Loucy (cell line): ENCODE measurements around the gene LAMC3.

Source experiments
- EZH2phosphoT487 ChIP-seq: fragments of 200-600 bp; IDR thresholded peaks from 2 replicates; pipeline ENCODE4 v1.6.1; 2018; ENCODE audit warnings: antibody characterized with exemption, mild to moderate bottlenecking, moderate library complexity, borderline replicate concordance
- TF ChIP-seq, protein P1 (sequence below): fragments of 200-600 bp; sonication (generic); conservative IDR thresholded peaks from 2 replicates; pipeline ENCODE4 v1.5.1; 2014; ENCODE audit warnings: mild to moderate bottlenecking, antibody characterized with exemption, low read length

- TF ChIP-seq, protein P1, sequence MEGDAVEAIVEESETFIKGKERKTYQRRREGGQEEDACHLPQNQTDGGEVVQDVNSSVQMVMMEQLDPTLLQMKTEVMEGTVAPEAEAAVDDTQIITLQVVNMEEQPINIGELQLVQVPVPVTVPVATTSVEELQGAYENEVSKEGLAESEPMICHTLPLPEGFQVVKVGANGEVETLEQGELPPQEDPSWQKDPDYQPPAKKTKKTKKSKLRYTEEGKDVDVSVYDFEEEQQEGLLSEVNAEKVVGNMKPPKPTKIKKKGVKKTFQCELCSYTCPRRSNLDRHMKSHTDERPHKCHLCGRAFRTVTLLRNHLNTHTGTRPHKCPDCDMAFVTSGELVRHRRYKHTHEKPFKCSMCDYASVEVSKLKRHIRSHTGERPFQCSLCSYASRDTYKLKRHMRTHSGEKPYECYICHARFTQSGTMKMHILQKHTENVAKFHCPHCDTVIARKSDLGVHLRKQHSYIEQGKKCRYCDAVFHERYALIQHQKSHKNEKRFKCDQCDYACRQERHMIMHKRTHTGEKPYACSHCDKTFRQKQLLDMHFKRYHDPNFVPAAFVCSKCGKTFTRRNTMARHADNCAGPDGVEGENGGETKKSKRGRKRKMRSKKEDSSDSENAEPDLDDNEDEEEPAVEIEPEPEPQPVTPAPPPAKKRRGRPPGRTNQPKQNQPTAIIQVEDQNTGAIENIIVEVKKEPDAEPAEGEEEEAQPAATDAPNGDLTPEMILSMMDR, result no peak
- TF ChIP-seq EZH2phosphoT487, result no peak
Measured at GRCh38 chr9:131104016-131104740, 95.2 kb downstream of the LAMC3 start.
